SK-N-SH (cell line): ENCODE measurements around the gene CACNA2D3.

Source experiments
- CTCF ChIP-seq: fragments of 200-600 bp; sonication (generic); IDR thresholded peaks from 2 replicates; pipeline ENCODE4 v1.6.1; 2017; ENCODE audit warnings: antibody characterized with exemption, mild to moderate bottlenecking, moderate library complexity
- MXI1 ChIP-seq: IDR thresholded peaks from 2 replicates; pipeline ENCODE4 v1.6.1; 2012; ENCODE audit warnings: mild to moderate bottlenecking, low read depth, low read length, improper control_type of control experiment
- POLR2AphosphoS5 ChIP-seq: IDR thresholded peaks from 2 replicates; pipeline ENCODE4 v1.6.1; 2012; ENCODE audit warnings: low read depth, low read length

- TF ChIP-seq CTCF (no peak), POLR2AphosphoS5 (no peak), MXI1 (no peak)
These were observed 359.4 kb downstream of the CACNA2D3 start for GRCh38 chr3:54481606-54482365.
